ENCODE measurements around the gene RTP3.
A peak's percentile ranks its signal among the peaks of the same experiment; 100 is the strongest.

The RTP3 gene

DNA sequence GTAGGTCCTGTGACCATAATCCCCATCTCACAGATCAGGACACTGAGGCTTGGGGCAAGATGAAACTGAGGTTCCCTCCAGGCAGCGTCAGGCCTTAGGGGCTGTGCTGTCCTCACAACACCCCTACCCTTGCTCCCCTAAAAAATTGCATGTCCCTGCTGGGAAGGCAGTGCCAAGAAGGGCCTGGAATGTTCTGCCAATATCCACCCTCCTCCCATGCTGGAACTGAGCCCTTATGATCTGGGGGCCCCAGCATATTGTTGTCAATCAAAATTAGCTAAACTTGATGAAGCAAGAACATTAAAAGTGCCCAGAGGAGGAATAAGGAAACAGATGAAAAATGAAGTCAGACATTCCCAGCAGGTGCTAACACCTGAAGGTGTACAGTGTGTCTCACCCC lies 13.4 kb upstream of the RTP3 start:
- H3K27ac Mint-ChIP-seq, result no peak overlapping the region
- peaks cover 25% of the 10 kb centered on the region for H3K4me1 Mint-ChIP-seq
- TF ChIP-seq, protein P1, sequence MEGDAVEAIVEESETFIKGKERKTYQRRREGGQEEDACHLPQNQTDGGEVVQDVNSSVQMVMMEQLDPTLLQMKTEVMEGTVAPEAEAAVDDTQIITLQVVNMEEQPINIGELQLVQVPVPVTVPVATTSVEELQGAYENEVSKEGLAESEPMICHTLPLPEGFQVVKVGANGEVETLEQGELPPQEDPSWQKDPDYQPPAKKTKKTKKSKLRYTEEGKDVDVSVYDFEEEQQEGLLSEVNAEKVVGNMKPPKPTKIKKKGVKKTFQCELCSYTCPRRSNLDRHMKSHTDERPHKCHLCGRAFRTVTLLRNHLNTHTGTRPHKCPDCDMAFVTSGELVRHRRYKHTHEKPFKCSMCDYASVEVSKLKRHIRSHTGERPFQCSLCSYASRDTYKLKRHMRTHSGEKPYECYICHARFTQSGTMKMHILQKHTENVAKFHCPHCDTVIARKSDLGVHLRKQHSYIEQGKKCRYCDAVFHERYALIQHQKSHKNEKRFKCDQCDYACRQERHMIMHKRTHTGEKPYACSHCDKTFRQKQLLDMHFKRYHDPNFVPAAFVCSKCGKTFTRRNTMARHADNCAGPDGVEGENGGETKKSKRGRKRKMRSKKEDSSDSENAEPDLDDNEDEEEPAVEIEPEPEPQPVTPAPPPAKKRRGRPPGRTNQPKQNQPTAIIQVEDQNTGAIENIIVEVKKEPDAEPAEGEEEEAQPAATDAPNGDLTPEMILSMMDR (IDR thresholded peaks at IDR 0.05), result no peak
- H3K4me3 Mint-ChIP-seq, result no peak overlapping the region
- DNase-seq, result no peak
- H3K36me3 Mint-ChIP-seq (ENCODE audit: low read depth), result no peaks in the 10 kb centered on the region
- no peaks in the 10 kb centered on the region for H3K9me3 Mint-ChIP-seq
- H3K27me3 Mint-ChIP-seq (ENCODE audit: low read depth, poor library complexity), result peaks cover 26% of the 10 kb centered on the region

- Mint-ChIP-seq H3K27me3 (ENCODE audit: low read depth, poor library complexity) (peaks cover 24% of the 10 kb centered on the region), H3K4me1 (peaks cover 25% of the 10 kb centered on the region), H3K4me3 (no peak overlapping the region), H3K36me3 (ENCODE audit: low read depth) (no peaks in the 10 kb centered on the region), H3K27ac (no peak overlapping the region), H3K9me3 (no peaks in the 10 kb centered on the region)
- DNase-seq, result peak; percentile 26
- TF ChIP-seq, protein P1 (IDR thresholded peaks at IDR 0.05), result no peak
These were observed 12.6 kb upstream of the RTP3 start for GRCh38 chr3:46484911-46485778.

DNA sequence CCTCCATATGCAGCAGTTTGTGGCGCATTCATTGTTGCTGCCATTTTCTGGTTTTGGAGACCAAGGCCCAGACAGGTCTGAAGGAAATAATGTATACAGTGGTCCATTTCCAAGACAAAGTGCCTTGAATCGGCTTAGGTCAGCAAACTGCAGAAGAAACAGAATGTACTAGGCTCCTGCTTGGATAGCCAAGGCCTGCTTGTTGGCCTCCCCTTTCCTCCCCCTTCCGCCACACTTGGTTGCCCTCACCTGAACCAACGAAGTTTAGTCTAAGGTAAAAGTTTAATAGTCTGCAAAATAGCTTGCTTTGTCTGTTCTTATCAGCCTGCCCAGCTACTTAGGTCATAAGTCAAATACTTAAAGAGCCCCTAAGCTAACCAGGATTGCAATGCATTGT lies 12.0 kb upstream of the RTP3 start:
- TF ChIP-seq, protein P1 (IDR thresholded peaks at IDR 0.05), result no peak
- H3K27ac Mint-ChIP-seq, result no peak overlapping the region
- H3K9me3 Mint-ChIP-seq, result no peaks in the 10 kb centered on the region
- H3K36me3 Mint-ChIP-seq (ENCODE audit: low read depth), result no peaks in the 10 kb centered on the region
- H3K27me3 Mint-ChIP-seq (ENCODE audit: low read depth, poor library complexity), result peaks cover 23% of the 10 kb centered on the region
- no peak for DNase-seq
- no peak overlapping the region for H3K4me3 Mint-ChIP-seq
- H3K4me1 Mint-ChIP-seq, result peaks cover 25% of the 10 kb centered on the region

GRCh38 chr3:46488735-46489361 lies 8.9 kb upstream of the RTP3 start:
- H3K4me1 Mint-ChIP-seq, result peaks cover 30% of the 10 kb centered on the region
- peaks cover 17% of the 10 kb centered on the region for H3K27me3 Mint-ChIP-seq (ENCODE audit: low read depth, poor library complexity)
- no peak overlapping the region for H3K27ac Mint-ChIP-seq
- H3K9me3 Mint-ChIP-seq, result peaks cover 14% of the 10 kb centered on the region
- no peaks in the 10 kb centered on the region for H3K36me3 Mint-ChIP-seq (ENCODE audit: low read depth)
- DNase-seq, result peak; percentile 95
- TF ChIP-seq, protein P1 (IDR thresholded peaks at IDR 0.05), result peak; percentile 97
- H3K4me3 Mint-ChIP-seq, result no peak overlapping the region

- TF ChIP-seq, protein P1 (IDR thresholded peaks at IDR 0.05), result no peak
- H3K36me3 Mint-ChIP-seq (ENCODE audit: low read depth), result no peaks in the 10 kb centered on the region
- no peak for DNase-seq
- peaks cover 16% of the 10 kb centered on the region for H3K9me3 Mint-ChIP-seq
- H3K4me3 Mint-ChIP-seq, result no peak overlapping the region
- no peak overlapping the region for H3K27ac Mint-ChIP-seq
- peaks cover 27% of the 10 kb centered on the region for H3K4me1 Mint-ChIP-seq
- H3K27me3 Mint-ChIP-seq (ENCODE audit: low read depth, poor library complexity), result peaks cover 14% of the 10 kb centered on the region
These were observed 8.4 kb upstream of the RTP3 start for GRCh38 chr3:46489381-46489780.

All from nephron progenitor cell (in vitro differentiated cells).